H1 (cell line): ENCODE results near the gene DDX56. TPM values are rescaled to one million over a fixed set of nuclear protein-coding genes. Genes with fewer than 3 reads are reported as not detected.

ENCODE experiments used
- CBX8 ChIP-seq: fragments of 300-800, 300-1000 bp; sonication (generic); IDR thresholded peaks from 2 replicates; pipeline ENCODE4 v1.7.1; 2016; ENCODE audit warnings: low read depth, low read length, borderline replicate concordance
- CHD7 ChIP-seq: fragments of 300-600 bp; sonication (generic); IDR thresholded peaks from 2 replicates; pipeline ENCODE4 v1.7.1; 2012; ENCODE audit warnings: low read length, moderate library complexity, mild to moderate bottlenecking, inconsistent platforms; ENCODE audit not compliant: insufficient replicate concordance
- RAD21 ChIP-seq, 2 experiments: IDR thresholded peaks in 1 of 2; conservative IDR thresholded peaks in 1 of 2; 2 replicates each; pipeline ENCODE4 v1.6.1; 2011; ENCODE audit warnings: low read depth in 2 of 2, low read length in 2 of 2, improper control_type of control experiment in 1 of 2, inconsistent platforms in 1 of 2, mild to moderate bottlenecking in 1 of 2, moderate library complexity in 1 of 2
- polyA plus RNA-seq, 7 experiments: library from polyadenylated mRNA; depleted of rRNA in 3 of 7; stranded (reverse) in 5 of 7; unstranded in 2 of 7; fragments of >200 nt in 5 of 7; fragments of 200-250 nt in 2 of 7; gene quantifications; 1 replicate in 5 of 7; 2 replicates in 1 of 7; 4 replicates in 1 of 7; pipeline versions ENCODE4 v1.2.1 to v1.2.3, GENCODE V29; 2011 to 2013; ENCODE audit warnings: missing spikeins in 2 of 7, mixed read lengths in 2 of 7
- total RNA-seq: library from RNA; stranded (reverse); fragmentation: NEBNext Ultra II Directional; extraction: Animal tissue kit (Norgen Biotek cat#: 25700); gene quantifications from 2 replicates; pipeline ENCODE4 v1.2.1, GENCODE V29; 2021

The DDX56 gene
- total and polyA plus RNA-seq, 2 of the 8 experiments (the other 6 are each of a cell fraction or from before 2014, with no cell fraction given) = 56.9 to 81.6 TPM

- TF ChIP-seq CHD7 (no peak), RAD21 (IDR thresholded peaks at IDR 0.05 in 1 of 2, conservative IDR thresholded peaks at IDR 0.05 in 1 of 2; ENCODE audit: low read depth in 2 of 2, low read length in 2 of 2) (no peak), CBX8 (no peak)
- TF ChIP-seq, all 59 proteins: peak for 0
Measured at GRCh38 chr7:44590910-44591309, 17.2 kb upstream of the DDX56 start (continued).
